Neural cell (in vitro differentiated cells): ENCODE measurements around the gene HMGCS2. TPM values are rescaled to one million over a fixed set of nuclear protein-coding genes. Genes with fewer than 3 reads are reported as not detected.

Experiments used
- H2AFZ ChIP-seq: fragments of 200-600, 300-800 bp; sonication (generic), shearing (Covaris generic); 2 replicates; pipeline ENCODE4 v1.6.0; 2014; ENCODE audit warnings: low read depth, mild to moderate bottlenecking, antibody characterized with exemption, low read length, moderate library complexity
- H3F3A ChIP-seq: fragments of 200-600 bp; shearing (Covaris generic); 2 replicates; pipeline ENCODE4 v1.6.1; 2016; ENCODE audit warnings: mild to moderate bottlenecking, moderate library complexity, mixed read lengths, antibody characterized with exemption, low read length; ENCODE audit not compliant: insufficient read depth, poor library complexity, severe bottlenecking
- H3K27ac ChIP-seq: fragments of 200-600, 300-800 bp; sonication (generic), shearing (Covaris generic); 2 replicates; pipeline ENCODE4 v1.5.1; 2014; ENCODE audit warnings: mild to moderate bottlenecking, low read length, moderate library complexity
- H3K27me3 ChIP-seq: fragments of 300-800, 200-600 bp; sonication (generic), shearing (Covaris generic); 2 replicates; pipeline ENCODE4 v1.6.0; 2014; ENCODE audit warnings: mild to moderate bottlenecking, low read depth, low read length, moderate library complexity; ENCODE audit not compliant: insufficient read depth
- H3K36me3 ChIP-seq: fragments of 300-800, 200-600 bp; sonication (generic), shearing (Covaris generic); 2 replicates; pipeline ENCODE4 v1.5.1; 2014; ENCODE audit warnings: mild to moderate bottlenecking, antibody characterized with exemption, low read length, moderate library complexity; ENCODE audit not compliant: insufficient read depth
- H3K4me2 ChIP-seq: fragments of 300-800, 200-600 bp; sonication (generic), shearing (Covaris generic); 2 replicates; pipeline ENCODE4 v1.6.0; 2014; ENCODE audit warnings: mild to moderate bottlenecking, low read length
- H3K4me3 ChIP-seq: fragments of 300-800, 200-600 bp; sonication (generic), shearing (Covaris generic); 2 replicates; pipeline ENCODE4 v1.5.1; 2014; ENCODE audit warnings: mild to moderate bottlenecking, low read length, moderate library complexity
- H3K79me2 ChIP-seq: fragments of 200-600 bp; shearing (Covaris generic); replicated peaks from 2 replicates; pipeline ENCODE4 v1.6.0; 2014; ENCODE audit warnings: mild to moderate bottlenecking, low read length, moderate library complexity; ENCODE audit not compliant: insufficient read depth
- H3K9ac ChIP-seq: fragments of 300-800, 200-600 bp; sonication (generic), shearing (Covaris generic); 2 replicates; pipeline ENCODE4 v1.6.1; 2016; ENCODE audit warnings: mild to moderate bottlenecking, low read length, mixed read lengths
- H3K9me2 ChIP-seq: fragments of 200-600 bp; shearing (Covaris generic); 2 replicates; pipeline ENCODE4 v1.6.1; 2016; ENCODE audit warnings: mild to moderate bottlenecking, low read length, mixed read lengths; ENCODE audit not compliant: insufficient read depth
- H3K9me3 ChIP-seq: fragments of 200-600, 300-800 bp; sonication (generic), shearing (Covaris generic); 2 replicates; pipeline ENCODE4 v1.6.1; 2016; ENCODE audit warnings: mild to moderate bottlenecking, mixed run types, low read length, moderate library complexity, mixed read lengths
- H4K20me1 ChIP-seq: fragments of 200-600 bp; shearing (Covaris generic); 2 replicates; pipeline ENCODE4 v1.6.1; 2016; ENCODE audit warnings: mild to moderate bottlenecking, mixed run types; ENCODE audit not compliant: insufficient read depth
- CTCF ChIP-seq: fragments of 450-650 bp; IDR thresholded peaks from 2 replicates; pipeline ENCODE4 v1.5.1; 2014; ENCODE audit warnings: antibody characterized with exemption, mild to moderate bottlenecking, moderate library complexity; ENCODE audit not compliant: poor library complexity, severe bottlenecking
- EP300 ChIP-seq: fragments of 450-650 bp; conservative IDR thresholded peaks from 2 replicates; pipeline ENCODE4 v1.6.1; 2014; ENCODE audit warnings: antibody characterized with exemption, mild to moderate bottlenecking, moderate library complexity; ENCODE audit not compliant: poor library complexity, severe bottlenecking
- EZH2 ChIP-seq: fragments of 200-600, 300-800 bp; shearing (Covaris generic), sonication (generic); IDR thresholded peaks from 2 replicates; pipeline ENCODE4 v1.6.1; 2014; ENCODE audit warnings: antibody characterized with exemption, low read length, borderline replicate concordance, mild to moderate bottlenecking; ENCODE audit not compliant: insufficient read depth, poor library complexity, severe bottlenecking
- MXI1 ChIP-seq: fragments of 450-650 bp; conservative IDR thresholded peaks from 2 replicates; pipeline ENCODE4 v1.6.1; 2014; ENCODE audit warnings: antibody characterized with exemption, mild to moderate bottlenecking; ENCODE audit not compliant: poor library complexity, severe bottlenecking
- POLR2AphosphoS5 ChIP-seq: IDR thresholded peaks from 2 replicates; pipeline ENCODE4 v1.6.1; 2012
- RAD21 ChIP-seq: fragments of 450-650 bp; conservative IDR thresholded peaks from 2 replicates; pipeline ENCODE4 v1.6.1; 2014; ENCODE audit warnings: antibody characterized with exemption, mild to moderate bottlenecking, moderate library complexity
- REST ChIP-seq: IDR thresholded peaks from 2 replicates; pipeline ENCODE4 v1.6.1; 2012; ENCODE audit warnings: borderline replicate concordance
- SMC3 ChIP-seq: fragments of 450-650 bp; conservative IDR thresholded peaks from 2 replicates; pipeline ENCODE4 v1.6.1; 2014; ENCODE audit warnings: antibody characterized with exemption, mild to moderate bottlenecking, moderate library complexity; ENCODE audit not compliant: poor library complexity
- TAF1 ChIP-seq: IDR thresholded peaks from 2 replicates; pipeline ENCODE4 v1.6.1; 2012; ENCODE audit warnings: low read depth
- polyA plus RNA-seq: library from polyadenylated mRNA; depleted of rRNA; stranded (reverse); fragments of >200 nt; gene quantifications from 2 replicates; pipeline ENCODE4 v1.2.3, GENCODE V29; 2014

Gene HMGCS2
- polyA plus RNA-seq, 1 donor from 2014 or later, result not detected

GRCh38 chr1:119773711-119774241 lies 5.1 kb upstream of the HMGCS2 start:
- no peak overlapping the region for H3K27ac ChIP-seq
- no peaks in the 10 kb centered on the region for H3K9me2 ChIP-seq
- H3F3A ChIP-seq, result no peaks in the 10 kb centered on the region
- no peaks in the 10 kb centered on the region for H3K9me3 ChIP-seq
- no peak overlapping the region for H3K9ac ChIP-seq
- H3K27me3 ChIP-seq, result no peaks in the 10 kb centered on the region
- no peak overlapping the region for H3K4me3 ChIP-seq
- H3K36me3 ChIP-seq, result no peaks in the 10 kb centered on the region
- no peak for TF ChIP-seq REST
- TF ChIP-seq CTCF, result no peak
- no peak for TF ChIP-seq POLR2AphosphoS5
- no peak for TF ChIP-seq EZH2
- TF ChIP-seq TAF1, result no peak
- no peak for TF ChIP-seq RAD21
- no peak for TF ChIP-seq EP300
- TF ChIP-seq SMC3, result no peak
- TF ChIP-seq MXI1, result no peak
- H2AFZ ChIP-seq, result no peak overlapping the region
- H3K4me2 ChIP-seq, result no peak overlapping the region
- H3K79me2 ChIP-seq, result no peaks in the 10 kb centered on the region
- no peaks in the 10 kb centered on the region for H4K20me1 ChIP-seq

GRCh38 chr1:119772298-119772697 lies 3.6 kb upstream of the HMGCS2 start:
- no peaks in the 10 kb centered on the region for H4K20me1 ChIP-seq
- no peaks in the 10 kb centered on the region for H3K79me2 ChIP-seq
- H3F3A ChIP-seq, result no peaks in the 10 kb centered on the region
- no peak overlapping the region for H3K9ac ChIP-seq
- no peak overlapping the region for H3K4me2 ChIP-seq
- TF ChIP-seq MXI1, result no peak
- no peak for TF ChIP-seq POLR2AphosphoS5
- no peak for TF ChIP-seq CTCF
- no peak for TF ChIP-seq TAF1
- no peak for TF ChIP-seq SMC3
- TF ChIP-seq EZH2, result no peak
- no peak for TF ChIP-seq RAD21
- no peak for TF ChIP-seq EP300
- no peak for TF ChIP-seq REST
- H3K9me2 ChIP-seq, result no peaks in the 10 kb centered on the region
- H3K9me3 ChIP-seq, result no peaks in the 10 kb centered on the region
- H3K27ac ChIP-seq, result no peak overlapping the region
- no peak overlapping the region for H2AFZ ChIP-seq
- H3K36me3 ChIP-seq, result no peaks in the 10 kb centered on the region
- H3K4me3 ChIP-seq, result no peak overlapping the region
- no peaks in the 10 kb centered on the region for H3K27me3 ChIP-seq
